KMS-11 (cell line): ENCODE results near the gene CCDC63.

Experiments used
- H2AFZ ChIP-seq: fragments of 200-600 bp; sonication (generic); 2 replicates; pipeline ENCODE4 v1.6.1; 2016; ENCODE audit warnings: antibody characterized with exemption, mixed run types, low read depth
- H3K27ac ChIP-seq: fragments of 200-600 bp; sonication (generic); 2 replicates; pipeline ENCODE4 v1.6.1; 2016; ENCODE audit warnings: mild to moderate bottlenecking, mixed run types
- H3K27me3 ChIP-seq: fragments of 200-600 bp; sonication (generic); 2 replicates; pipeline ENCODE4 v1.6.1; 2017; ENCODE audit warnings: mild to moderate bottlenecking, low read depth, mixed run types, moderate library complexity; ENCODE audit not compliant: insufficient read depth
- H3K36me3 ChIP-seq: fragments of 200-600 bp; sonication (generic); 2 replicates; pipeline ENCODE4 v1.6.1; 2017; ENCODE audit warnings: mild to moderate bottlenecking, mixed run types; ENCODE audit not compliant: insufficient read depth
- H3K4me1 ChIP-seq: fragments of 200-600 bp; sonication (generic); 2 replicates; pipeline ENCODE4 v1.6.1; 2016; ENCODE audit warnings: mild to moderate bottlenecking, low read depth, mixed run types; ENCODE audit not compliant: poor library complexity, severe bottlenecking
- H3K4me2 ChIP-seq: fragments of 200-600 bp; sonication (generic); 2 replicates; pipeline ENCODE4 v1.7.0; 2016; ENCODE audit warnings: mild to moderate bottlenecking, mixed run types
- H3K4me3 ChIP-seq: fragments of 200-600 bp; sonication (generic); IDR thresholded peaks from 2 replicates; pipeline ENCODE4 v1.6.1; 2017; ENCODE audit warnings: low read depth, low read length, mixed read lengths; ENCODE audit not compliant: insufficient read depth
- H3K79me2 ChIP-seq: fragments of 200-600 bp; sonication (generic); 2 replicates; pipeline ENCODE4 v1.6.1; 2016; ENCODE audit warnings: low read depth, mixed run types; ENCODE audit not compliant: insufficient read depth
- H3K9ac ChIP-seq: fragments of 200-600 bp; sonication (generic); 2 replicates; pipeline ENCODE4 v1.6.1; 2016; ENCODE audit warnings: mild to moderate bottlenecking, mixed run types
- H4K20me1 ChIP-seq: fragments of 200-600 bp; sonication (generic); 2 replicates; pipeline ENCODE4 v1.6.1; 2016; ENCODE audit warnings: mild to moderate bottlenecking, mixed run types; ENCODE audit not compliant: insufficient read depth
- TF ChIP-seq, protein P1 (sequence below): fragments of 200-600 bp; sonication (generic); conservative IDR thresholded peaks from 2 replicates; pipeline ENCODE4 v1.6.1; 2017; ENCODE audit warnings: low read depth, mild to moderate bottlenecking, antibody characterized with exemption, low read length, moderate library complexity, mixed read lengths

Gene CCDC63

DNA sequence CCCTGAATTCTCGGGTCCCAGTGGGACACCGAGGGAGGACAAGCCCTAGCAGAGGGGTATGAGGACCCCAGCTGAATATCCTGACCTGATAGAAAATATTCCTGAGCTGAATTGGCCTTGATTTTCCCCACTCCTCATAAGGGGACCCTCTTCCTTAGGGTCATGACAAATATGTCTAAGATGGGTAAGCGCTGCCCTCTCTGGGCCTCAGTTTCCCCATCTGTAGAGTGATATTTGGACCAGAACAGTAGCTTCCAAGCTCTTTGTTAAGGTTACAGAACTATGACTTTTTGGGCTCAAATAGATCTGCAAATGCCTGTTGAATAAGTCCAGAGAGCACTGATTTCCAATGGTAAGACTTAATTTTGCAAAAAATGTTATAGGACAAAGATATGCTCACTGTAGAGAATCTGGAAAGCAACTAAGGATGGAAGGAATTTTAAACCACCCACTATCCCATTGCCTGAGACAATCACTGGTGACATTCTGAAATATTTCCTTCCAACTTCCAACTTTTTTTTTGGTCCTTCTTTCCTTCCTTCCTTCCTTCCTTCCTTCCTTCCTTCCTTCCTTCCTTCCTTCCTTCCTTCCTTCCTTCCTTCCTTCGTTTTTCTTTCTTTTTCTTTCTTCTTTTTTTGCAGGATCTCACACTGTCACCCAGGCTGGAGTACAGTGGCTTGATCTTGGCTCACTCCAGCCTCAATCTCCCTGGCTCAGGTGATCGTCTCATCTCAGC, 41.6 kb downstream of the CCDC63 start:
- Histone ChIP-seq H3K27ac (no peak overlapping the region), H3K36me3 (no peaks in the 10 kb centered on the region), H3K27me3 (no peaks in the 10 kb centered on the region), H3K4me2 (no peak overlapping the region), H3K9ac (no peak overlapping the region), H2AFZ (no peak overlapping the region), H3K4me1 (no peaks in the 10 kb centered on the region), H3K4me3 (no peak overlapping the region), H3K79me2 (no peaks in the 10 kb centered on the region), H4K20me1 (no peaks in the 10 kb centered on the region)
- TF ChIP-seq, protein P1, sequence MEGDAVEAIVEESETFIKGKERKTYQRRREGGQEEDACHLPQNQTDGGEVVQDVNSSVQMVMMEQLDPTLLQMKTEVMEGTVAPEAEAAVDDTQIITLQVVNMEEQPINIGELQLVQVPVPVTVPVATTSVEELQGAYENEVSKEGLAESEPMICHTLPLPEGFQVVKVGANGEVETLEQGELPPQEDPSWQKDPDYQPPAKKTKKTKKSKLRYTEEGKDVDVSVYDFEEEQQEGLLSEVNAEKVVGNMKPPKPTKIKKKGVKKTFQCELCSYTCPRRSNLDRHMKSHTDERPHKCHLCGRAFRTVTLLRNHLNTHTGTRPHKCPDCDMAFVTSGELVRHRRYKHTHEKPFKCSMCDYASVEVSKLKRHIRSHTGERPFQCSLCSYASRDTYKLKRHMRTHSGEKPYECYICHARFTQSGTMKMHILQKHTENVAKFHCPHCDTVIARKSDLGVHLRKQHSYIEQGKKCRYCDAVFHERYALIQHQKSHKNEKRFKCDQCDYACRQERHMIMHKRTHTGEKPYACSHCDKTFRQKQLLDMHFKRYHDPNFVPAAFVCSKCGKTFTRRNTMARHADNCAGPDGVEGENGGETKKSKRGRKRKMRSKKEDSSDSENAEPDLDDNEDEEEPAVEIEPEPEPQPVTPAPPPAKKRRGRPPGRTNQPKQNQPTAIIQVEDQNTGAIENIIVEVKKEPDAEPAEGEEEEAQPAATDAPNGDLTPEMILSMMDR: peak; percentile 71

DNA sequence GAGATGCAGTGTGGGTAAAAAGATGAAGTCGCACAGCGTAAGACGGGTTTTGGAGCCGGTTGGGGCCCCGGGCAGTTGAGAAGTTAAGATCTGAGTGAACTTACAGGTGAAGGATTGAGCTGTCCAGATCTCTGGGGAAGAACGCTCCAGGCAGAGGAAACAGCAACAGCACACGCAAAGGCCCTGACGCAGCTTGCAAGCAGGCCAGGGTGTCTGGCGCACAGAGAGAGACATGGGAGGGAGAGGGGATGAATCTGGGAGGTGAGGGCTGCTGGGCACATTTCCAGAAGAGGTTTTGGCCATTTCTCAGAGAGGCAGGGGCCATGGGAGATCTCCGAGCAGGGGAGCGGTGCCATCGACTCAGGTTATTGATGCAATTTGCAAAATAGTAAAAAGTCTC, 42.6 kb downstream of the CCDC63 start:
- H3K9ac ChIP-seq: no peak overlapping the region
- no peak overlapping the region for H3K4me3 ChIP-seq
- H3K36me3 ChIP-seq: no peaks in the 10 kb centered on the region
- H3K4me1 ChIP-seq: no peaks in the 10 kb centered on the region
- TF ChIP-seq, protein P1: no peak
- no peaks in the 10 kb centered on the region for H3K79me2 ChIP-seq
- no peak overlapping the region for H3K4me2 ChIP-seq
- no peaks in the 10 kb centered on the region for H4K20me1 ChIP-seq
- no peaks in the 10 kb centered on the region for H3K27me3 ChIP-seq
- no peak overlapping the region for H2AFZ ChIP-seq
- H3K27ac ChIP-seq: no peak overlapping the region

DNA sequence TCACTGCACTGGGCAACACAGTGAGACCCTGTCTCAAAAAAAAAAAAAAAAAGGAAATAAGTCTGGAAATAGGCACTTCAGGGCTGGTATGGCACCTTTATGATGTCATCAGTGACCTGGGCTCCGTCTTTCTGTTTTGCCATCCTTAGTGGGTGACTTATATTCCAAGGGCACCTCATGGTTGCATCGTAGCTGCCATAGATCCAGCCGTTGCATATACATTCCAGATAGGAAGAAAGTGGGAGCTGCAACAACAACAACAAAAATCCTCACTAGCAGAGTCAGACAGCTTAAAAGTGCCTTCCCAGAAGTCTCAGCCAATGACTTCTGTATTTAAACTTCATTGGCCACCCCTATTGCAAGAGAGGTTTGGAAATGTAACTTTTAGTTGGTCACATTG, 47.2 kb downstream of the CCDC63 start:
- Histone ChIP-seq H3K27ac (no peak overlapping the region), H4K20me1 (no peaks in the 10 kb centered on the region), H3K79me2 (no peaks in the 10 kb centered on the region), H3K4me2 (0 out of 2 replicates have a peak overlapping the region, but pooled peaks have one; percentile 33), H3K4me1 (no peaks in the 10 kb centered on the region), H3K4me3 (no peak overlapping the region), H3K9ac (no peak overlapping the region), H2AFZ (peak overlapping the region; percentile 82; the same call in 1 of the 2 replicates), H3K36me3 (no peaks in the 10 kb centered on the region), H3K27me3 (no peaks in the 10 kb centered on the region)
- TF ChIP-seq, protein P1: no peak

DNA sequence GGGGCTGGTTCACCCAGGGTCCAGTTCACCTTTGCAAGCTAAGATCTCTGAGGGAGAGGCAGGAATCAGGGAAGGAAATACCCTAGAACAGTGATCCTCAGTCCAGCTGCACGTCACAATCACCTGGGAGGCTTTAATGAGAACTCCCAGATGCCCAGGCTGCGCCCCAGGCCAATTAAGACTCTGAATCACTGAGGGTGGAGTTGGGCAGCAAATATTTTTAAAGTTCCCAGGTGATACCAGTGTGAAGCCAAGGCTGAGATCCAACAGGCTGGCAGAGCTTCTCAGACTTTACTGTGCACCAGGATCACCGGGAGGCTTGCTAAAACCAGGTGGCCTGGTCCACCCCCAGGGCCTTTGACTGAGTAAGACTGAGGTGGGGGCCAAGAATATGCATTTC, 49.8 kb downstream of the CCDC63 start:
- no peak overlapping the region for H2AFZ ChIP-seq
- no peak overlapping the region for H3K27ac ChIP-seq
- H3K36me3 ChIP-seq: no peaks in the 10 kb centered on the region
- H3K4me1 ChIP-seq: no peaks in the 10 kb centered on the region
- TF ChIP-seq, protein P1: no peak
- H3K79me2 ChIP-seq: no peaks in the 10 kb centered on the region
- no peak overlapping the region for H3K4me2 ChIP-seq
- no peaks in the 10 kb centered on the region for H4K20me1 ChIP-seq
- H3K27me3 ChIP-seq: no peaks in the 10 kb centered on the region
- no peak overlapping the region for H3K9ac ChIP-seq
- H3K4me3 ChIP-seq: no peak overlapping the region
